Upper lobe of left lung (tissue), 6 donors: ENCODE measurements around the gene FOXP1. TPM values are rescaled to one million over a fixed set of nuclear protein-coding genes. Genes with fewer than 3 reads are reported as not detected.
A peak's percentile ranks its signal among the peaks of the same experiment; 100 is the strongest.

ENCODE experiments used
- ATAC-seq, 2 donors: fragments of 200-7000 bp; cut with Tn5 transposase; one replicate each; pipeline ENCODE4 v1.9.1; 2022; ENCODE audit warnings: mild to moderate bottlenecking in 2 of 2, moderate library complexity in 2 of 2; ENCODE audit not compliant: low FRiP score in 2 of 2
- DNase-seq, 2 donors: peaks; one replicate each; pipeline ENCODE4 v3.0.0-alpha.2; 2019 to 2020
- H3K27ac ChIP-seq, 4 donors: fragments of 200-600 bp; sonication (generic); one replicate each; pipeline ENCODE4 v1.5.1; 2016 to 2019
- H3K27me3 ChIP-seq, 4 donors: fragments of 200-600 bp; sonication (generic); one replicate each; pipeline ENCODE4 v1.5.1; 2017 to 2019
- H3K36me3 ChIP-seq, 4 donors: fragments of 200-600 bp; sonication (generic); one replicate each; pipeline ENCODE4 v1.5.1; 2016 to 2019
- H3K4me1 ChIP-seq, 4 donors: fragments of 200-600 bp; sonication (generic); one replicate each; pipeline ENCODE4 v1.5.1; 2018 to 2019
- H3K4me3 ChIP-seq, 4 donors: fragments of 200-600 bp; sonication (generic); one replicate each; pipeline ENCODE4 v1.5.1; 2017 to 2019; ENCODE audit warnings: mild to moderate bottlenecking in 2 of 4, moderate library complexity in 1 of 4
- H3K9me3 ChIP-seq, 4 donors: fragments of 200-600 bp; sonication (generic); one replicate each; pipeline ENCODE4 v1.5.1; 2018 to 2019
- EP300 ChIP-seq, 4 donors: sonication (generic); formaldehyde crosslinking; IDR thresholded peaks; one replicate each; pipeline ENCODE4 v1.5.1; 2017; ENCODE audit warnings: antibody characterized with exemption in 4 of 4, control low read depth in 2 of 4
- POLR2A ChIP-seq, 4 donors: fragments of 450-650 bp; IDR thresholded peaks; one replicate each; pipeline ENCODE4 v1.5.1; 2016 to 2017; ENCODE audit warnings: antibody characterized with exemption in 4 of 4, mild to moderate bottlenecking in 2 of 4
- POLR2AphosphoS5 ChIP-seq, 2 donors: sonication (generic); formaldehyde crosslinking; IDR thresholded peaks; one replicate each; pipeline ENCODE4 v1.5.1; 2017; ENCODE audit warnings: antibody characterized with exemption in 2 of 2
- WGBS, 2 donors: methylation state at CpG; one replicate each; pipeline ENCODE4 v1.1.5; 2017 to 2018; 5-methylcytosine and 5-hydroxymethylcytosine counted together
- total RNA-seq, 6 donors: library from RNA; depleted of rRNA in 4 of 6; stranded (reverse); fragments of >200 nt in 4 of 6; gene quantifications; one replicate each; pipeline versions ENCODE4 v1.1.0 to v1.2.1, GENCODE V29; 2016 to 2021
- TF ChIP-seq, protein P1 (sequence below), 6 experiments: fragments of 450-650 bp in 4 of 6; fragments of 200-600 bp in 2 of 6; sonication (generic) in 2 of 6; IDR thresholded peaks; one replicate each; pipeline ENCODE4 v1.5.1; 2016 to 2019; ENCODE audit warnings: antibody characterized with exemption in 6 of 6
- donor health status: DM: no; HTN: no; CAD: no; lungs with moderate emphysema.
- donor health status: DM: no; HTN: yes; CAD: no; lungs with severe emphysema.

FOXP1 gene
- total RNA-seq, 6 donors from 2014 or later: 103 to 248 (median 134) TPM

DNA sequence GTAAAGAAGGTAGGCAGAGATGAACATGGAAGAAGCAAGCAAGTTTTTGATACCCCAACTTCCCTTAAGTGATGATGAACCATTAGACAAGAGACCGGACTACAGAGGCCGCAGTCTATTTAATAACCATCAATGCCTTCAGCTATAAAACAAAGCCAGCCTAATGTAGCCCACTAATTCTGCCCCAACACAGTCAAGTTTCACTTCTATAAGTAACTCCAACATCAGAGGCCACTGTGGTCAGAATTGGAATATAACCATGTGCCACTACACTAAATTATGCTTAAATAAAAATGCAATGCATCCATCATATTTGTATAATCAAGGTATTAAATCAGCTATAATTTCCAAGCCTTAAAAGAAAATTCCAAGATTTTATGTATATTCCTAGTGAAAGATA lies 234.7 kb downstream of the FOXP1 start:
- H3K36me3 ChIP-seq: no peaks in the 10 kb centered on the region
- TF ChIP-seq EP300 (IDR thresholded peaks at IDR 0.05) (no peak), POLR2AphosphoS5 (IDR thresholded peaks at IDR 0.05) (no peak), POLR2A (IDR thresholded peaks at IDR 0.05) (no peak)
- TF ChIP-seq, protein P1, sequence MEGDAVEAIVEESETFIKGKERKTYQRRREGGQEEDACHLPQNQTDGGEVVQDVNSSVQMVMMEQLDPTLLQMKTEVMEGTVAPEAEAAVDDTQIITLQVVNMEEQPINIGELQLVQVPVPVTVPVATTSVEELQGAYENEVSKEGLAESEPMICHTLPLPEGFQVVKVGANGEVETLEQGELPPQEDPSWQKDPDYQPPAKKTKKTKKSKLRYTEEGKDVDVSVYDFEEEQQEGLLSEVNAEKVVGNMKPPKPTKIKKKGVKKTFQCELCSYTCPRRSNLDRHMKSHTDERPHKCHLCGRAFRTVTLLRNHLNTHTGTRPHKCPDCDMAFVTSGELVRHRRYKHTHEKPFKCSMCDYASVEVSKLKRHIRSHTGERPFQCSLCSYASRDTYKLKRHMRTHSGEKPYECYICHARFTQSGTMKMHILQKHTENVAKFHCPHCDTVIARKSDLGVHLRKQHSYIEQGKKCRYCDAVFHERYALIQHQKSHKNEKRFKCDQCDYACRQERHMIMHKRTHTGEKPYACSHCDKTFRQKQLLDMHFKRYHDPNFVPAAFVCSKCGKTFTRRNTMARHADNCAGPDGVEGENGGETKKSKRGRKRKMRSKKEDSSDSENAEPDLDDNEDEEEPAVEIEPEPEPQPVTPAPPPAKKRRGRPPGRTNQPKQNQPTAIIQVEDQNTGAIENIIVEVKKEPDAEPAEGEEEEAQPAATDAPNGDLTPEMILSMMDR (IDR thresholded peaks at IDR 0.05): no peak
- ATAC-seq: no peak
- no peaks in the 10 kb centered on the region for H3K27me3 ChIP-seq
- H3K4me3 ChIP-seq: no peak overlapping the region
- 96 to 100% methylated on average over 2 of the region's 2 CpGs for WGBS, 2 donors
- H3K9me3 ChIP-seq: no peaks in the 10 kb centered on the region
- DNase-seq: no peak
- peaks cover 0 to 8% (median 5%) of the 10 kb centered on the region in 4 donors for H3K4me1 ChIP-seq
- no peak overlapping the region for H3K27ac ChIP-seq

DNA sequence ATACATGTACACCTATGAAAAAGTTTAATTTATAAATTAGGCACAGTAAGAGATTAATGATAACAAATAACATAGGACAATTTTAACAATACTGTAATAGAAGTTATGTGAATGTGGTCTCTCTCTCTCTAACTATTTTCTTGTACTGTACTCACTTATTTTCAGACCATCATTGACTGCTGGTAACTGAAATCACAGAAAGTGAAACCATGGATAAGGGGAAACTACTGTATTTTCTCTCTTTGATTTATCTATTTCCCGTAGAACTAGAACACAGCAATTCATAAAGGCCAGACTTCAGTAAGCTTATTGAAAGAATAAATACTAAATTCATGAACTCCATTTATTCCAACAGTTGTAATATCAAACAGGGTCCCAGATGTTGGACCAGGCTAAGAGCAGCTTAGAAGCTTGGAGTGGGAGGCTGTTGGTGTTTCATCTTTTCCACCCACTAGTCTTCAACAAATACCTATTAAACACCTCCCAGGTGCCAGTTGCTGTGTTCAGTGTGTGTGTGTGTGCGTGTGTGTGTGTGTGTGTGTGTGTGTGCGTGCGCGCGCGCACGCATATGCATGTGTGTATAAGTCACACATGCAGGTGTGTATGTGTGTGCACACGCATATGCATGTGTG lies 235.4 kb downstream of the FOXP1 start:
- 82 to 84% methylated on average over 9 of the region's 9 CpGs for WGBS, 2 donors
- no peaks in the 10 kb centered on the region for H3K36me3 ChIP-seq
- no peaks in the 10 kb centered on the region for H3K27me3 ChIP-seq
- H3K27ac ChIP-seq: no peak overlapping the region
- H3K4me1 ChIP-seq: peaks cover 0 to 8% (median 5%) of the 10 kb centered on the region in 4 donors
- no peak overlapping the region for H3K4me3 ChIP-seq
- no peak for TF ChIP-seq EP300 (IDR thresholded peaks at IDR 0.05)
- TF ChIP-seq, protein P1 (IDR thresholded peaks at IDR 0.05): no peak
- no peak for TF ChIP-seq POLR2AphosphoS5 (IDR thresholded peaks at IDR 0.05)
- no peak for TF ChIP-seq POLR2A (IDR thresholded peaks at IDR 0.05)
- no peaks in the 10 kb centered on the region for H3K9me3 ChIP-seq
- DNase-seq (peak in 1 of 2 donors; percentile 30), ATAC-seq (no peak)

DNA sequence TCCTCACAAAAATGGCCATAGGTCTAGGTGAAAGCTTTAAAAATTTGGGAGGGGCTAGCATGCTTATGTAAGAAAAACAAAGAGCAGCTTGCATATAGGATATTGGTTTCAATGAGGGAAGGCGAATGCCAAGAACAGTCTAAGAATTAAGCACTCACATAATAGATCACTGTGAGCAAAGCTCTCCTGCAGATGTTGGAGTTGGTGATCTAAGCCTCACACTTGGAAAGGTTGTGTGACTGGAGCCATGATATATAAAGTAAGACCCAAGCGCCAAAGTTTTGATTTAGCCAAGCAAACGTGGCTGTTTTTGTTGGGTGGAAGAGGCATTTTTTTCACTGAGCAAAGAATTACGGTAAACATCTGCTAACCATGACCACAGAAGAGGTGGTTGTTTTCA lies 237.5 kb downstream of the FOXP1 start:
- WGBS, 2 donors: 91 to 92% methylated on average over 4 of the region's 4 CpGs
- Histone ChIP-seq H3K27ac (no peak overlapping the region), H3K36me3 (peaks cover 0 to 7% (median 0%) of the 10 kb centered on the region in 4 donors), H3K4me1 (peaks cover 0 to 4% (median 1%) of the 10 kb centered on the region in 4 donors), H3K27me3 (no peaks in the 10 kb centered on the region), H3K9me3 (no peaks in the 10 kb centered on the region), H3K4me3 (no peak overlapping the region)
- DNase-seq (no peak), ATAC-seq (no peak)
- TF ChIP-seq POLR2A (IDR thresholded peaks at IDR 0.05) (no peak), EP300 (IDR thresholded peaks at IDR 0.05) (no peak), POLR2AphosphoS5 (IDR thresholded peaks at IDR 0.05) (no peak)
- TF ChIP-seq, protein P1 (IDR thresholded peaks at IDR 0.05): no peak

DNA sequence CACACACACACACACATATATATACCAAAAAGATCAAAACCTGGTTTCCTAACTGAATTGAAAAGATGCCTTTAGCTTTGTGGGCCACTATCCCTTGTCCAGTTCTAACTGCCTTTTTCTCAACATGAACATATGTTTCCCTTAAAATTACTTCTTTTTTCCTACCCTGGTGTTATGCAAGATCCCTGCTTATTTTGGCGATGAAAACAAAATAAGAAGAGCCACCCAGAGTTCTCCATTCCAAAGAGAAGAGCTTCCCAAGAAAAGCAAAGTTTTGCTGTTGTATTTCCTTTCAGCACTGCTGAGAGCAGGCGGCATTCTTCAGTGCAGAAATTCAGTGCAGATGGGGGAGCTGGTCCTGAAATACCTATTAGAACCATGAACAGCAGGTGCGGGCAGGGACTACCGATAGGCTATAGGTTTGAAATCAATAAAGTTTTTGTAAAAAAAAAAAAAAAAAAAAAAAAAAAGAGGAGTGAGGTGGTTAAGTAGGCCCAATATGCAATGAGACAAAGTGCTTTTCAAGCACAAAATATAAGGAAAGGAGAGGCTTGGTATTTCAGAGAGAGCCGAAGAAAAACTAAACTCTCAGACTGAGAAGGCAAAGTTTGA lies 238.0 kb downstream of the FOXP1 start:
- Histone ChIP-seq H3K4me1 (no peaks in the 10 kb centered on the region), H3K36me3 (peaks cover 0 to 7% (median 0%) of the 10 kb centered on the region in 4 donors), H3K4me3 (no peak overlapping the region), H3K27me3 (no peaks in the 10 kb centered on the region), H3K27ac (no peak overlapping the region), H3K9me3 (no peaks in the 10 kb centered on the region)
- peak in 1 of 2 donors; percentile 67 for ATAC-seq
- 50 to 73% methylated on average over 5 of the region's 5 CpGs for WGBS, 2 donors
- TF ChIP-seq, protein P1 (IDR thresholded peaks at IDR 0.05): no peak
- DNase-seq: no peak

DNA sequence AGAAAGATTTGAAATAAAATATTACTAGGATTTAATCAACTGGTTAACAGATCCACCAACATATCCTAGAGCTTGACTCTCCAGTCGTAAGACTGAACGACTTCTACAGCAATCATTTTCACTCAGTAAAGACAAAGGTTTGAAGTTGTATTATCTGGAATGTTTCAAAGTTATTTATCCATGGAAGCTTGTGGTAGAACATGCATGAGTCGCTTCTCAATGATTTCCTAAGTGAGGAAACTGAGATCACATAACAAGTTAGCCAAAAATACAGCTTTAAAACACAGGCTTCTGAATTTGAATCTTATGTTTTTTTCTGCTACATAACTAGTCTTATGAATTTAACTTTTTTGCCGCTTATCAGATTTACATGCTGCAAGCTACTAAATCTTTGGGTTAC lies 241.8 kb downstream of the FOXP1 start:
- no peak for ATAC-seq

More for the DNA sequence above, 241.8 kb downstream of the FOXP1 start:
- H3K9me3 ChIP-seq: no peaks in the 10 kb centered on the region
- no peak overlapping the region for H3K4me3 ChIP-seq
- no peak overlapping the region for H3K27ac ChIP-seq
- DNase-seq: no peak
- TF ChIP-seq, protein P1 (IDR thresholded peaks at IDR 0.05): no peak
- TF ChIP-seq POLR2A (IDR thresholded peaks at IDR 0.05): no peak
- no peak for TF ChIP-seq EP300 (IDR thresholded peaks at IDR 0.05)
- TF ChIP-seq POLR2AphosphoS5 (IDR thresholded peaks at IDR 0.05): no peak
- WGBS, 2 donors: 96 to 97% methylated on average over 4 of the region's 4 CpGs
- no peaks in the 10 kb centered on the region for H3K27me3 ChIP-seq
- H3K4me1 ChIP-seq: no peaks in the 10 kb centered on the region
- peaks cover 0 to 7% (median 0%) of the 10 kb centered on the region in 4 donors for H3K36me3 ChIP-seq
